Lung (tissue), 12 donors: ENCODE data around the gene DACH2. TPM values are rescaled to one million over a fixed set of nuclear protein-coding genes. Genes with fewer than 3 reads are reported as not detected.

ENCODE experiments used
- ATAC-seq: fragments of 200-7000 bp; cut with Tn5 transposase; one replicate; pipeline ENCODE4 v1.9.1; 2020; ENCODE audit warnings: moderate number of reproducible peaks; ENCODE audit not compliant: insufficient read depth, low FRiP score
- DNase-seq, 3 donors: peaks; one replicate each; pipeline ENCODE4 v3.0.0-alpha.2; 2013 to 2017
- H3K27ac ChIP-seq, 2 donors: one replicate each; pipeline ENCODE4 v1.5.1; 2013; ENCODE audit warnings: mild to moderate bottlenecking in 2 of 2, moderate library complexity in 2 of 2, control low read depth in 1 of 2, inconsistent platforms in 1 of 2, low read depth in 1 of 2, low read length in 1 of 2
- H3K27me3 ChIP-seq, 3 donors: one replicate each; pipeline ENCODE4 v1.5.1; 2013; ENCODE audit warnings: low read length in 2 of 3; ENCODE audit not compliant: control insufficient read depth in 3 of 3, insufficient read depth in 3 of 3
- H3K36me3 ChIP-seq, 4 donors: one replicate each; pipeline ENCODE4 v1.5.1; 2013; ENCODE audit warnings: low read length in 4 of 4, mild to moderate bottlenecking in 1 of 4, moderate library complexity in 1 of 4; ENCODE audit not compliant: control insufficient read depth in 4 of 4, insufficient read depth in 4 of 4
- H3K4me1 ChIP-seq, 5 donors: one replicate each; pipeline ENCODE4 v1.5.1; 2013; ENCODE audit warnings: low read length in 5 of 5, mild to moderate bottlenecking in 2 of 5, moderate library complexity in 1 of 5; ENCODE audit not compliant: control insufficient read depth in 5 of 5, insufficient read depth in 5 of 5
- H3K4me3 ChIP-seq: one replicate; pipeline ENCODE4 v1.5.1; 2013; ENCODE audit warnings: mild to moderate bottlenecking, control low read depth, moderate library complexity
- H3K9ac ChIP-seq, 2 donors: one replicate each; pipeline ENCODE4 v1.5.1; 2013; ENCODE audit warnings: low read length in 2 of 2, control low read depth in 1 of 2; ENCODE audit not compliant: insufficient read depth in 1 of 2
- H3K9me3 ChIP-seq, 4 donors: one replicate each; pipeline ENCODE4 v1.5.1; 2013; ENCODE audit warnings: low read length in 3 of 4, mild to moderate bottlenecking in 1 of 4, moderate library complexity in 1 of 4; ENCODE audit not compliant: control insufficient read depth in 4 of 4, insufficient read depth in 3 of 4
- CTCF ChIP-seq: IDR thresholded peaks from 2 replicates; pipeline ENCODE4 v1.5.1; 2012; ENCODE audit warnings: mild to moderate bottlenecking; ENCODE audit errors: control extremely low read depth, extremely low read depth
- WGBS, 2 donors: extraction: QIAGEN DNeasy Blood & Tissue Kit; methylation state at CpG; one replicate each; pipeline ENCODE4 v1.1.7; 2013; 5-methylcytosine and 5-hydroxymethylcytosine counted together
- polyA plus RNA-seq, 2 donors: library from polyadenylated mRNA; stranded (reverse); fragments of 200-250 nt; gene quantifications; one replicate each; pipeline ENCODE4 v1.2.1, GENCODE V29; 2013
- total RNA-seq, 2 donors: library from RNA; depleted of rRNA in 1 of 2; stranded (reverse); fragments of >200 nt in 1 of 2; gene quantifications; one replicate each; pipeline ENCODE4 v1.2.1, GENCODE V29; 2014 to 2021
- donor health status: control.
- donor health status: control.
- donor health status: Bipolar disorder and iron deficiency.
- donor health status: healthy.
- donor health status: DM: yes; HTN: yes; CAD: no.

The DACH2 gene
- total and polyA plus RNA-seq, 4 donors = 0.03 to 4.6 TPM; not detected in 2

GRCh38 chrX:86295293-86295692, 147.0 kb downstream of the DACH2 start:
- ATAC-seq = no peak
- H3K27me3 ChIP-seq = no peaks in the 10 kb centered on the region

GRCh38 chrX:86322913-86323312, 174.7 kb downstream of the DACH2 start:
- Histone ChIP-seq H3K4me3 (no peak overlapping the region), H3K36me3 (no peaks in the 10 kb centered on the region), H3K9me3 (peaks cover 0 to 16% (median 7%) of the 10 kb centered on the region in 4 donors), H3K9ac (no peak overlapping the region), H3K4me1 (no peaks in the 10 kb centered on the region), H3K27ac (no peak overlapping the region), H3K27me3 (no peaks in the 10 kb centered on the region)
- 86 to 89% methylated on average over 3 of the region's 3 CpGs for WGBS, 2 donors
- no peak for DNase-seq
- no peak for TF ChIP-seq CTCF
- no peak for ATAC-seq

More at GRCh38 chrX:86295293-86295692, 147.0 kb downstream of the DACH2 start:
- no peak for DNase-seq
- no peak for TF ChIP-seq CTCF
- 75 to 93% methylated on average over 10 of the region's 10 CpGs for WGBS, 2 donors
- Histone ChIP-seq H3K9ac (no peak overlapping the region), H3K9me3 (no peaks in the 10 kb centered on the region), H3K27ac (no peak overlapping the region), H3K4me3 (no peak overlapping the region), H3K4me1 (no peaks in the 10 kb centered on the region), H3K36me3 (no peaks in the 10 kb centered on the region)

- Histone ChIP-seq H3K4me3 (no peak overlapping the region), H3K9ac (no peak overlapping the region), H3K4me1 (no peaks in the 10 kb centered on the region), H3K9me3 (no peaks in the 10 kb centered on the region), H3K27ac (no peak overlapping the region), H3K36me3 (no peaks in the 10 kb centered on the region), H3K27me3 (no peaks in the 10 kb centered on the region)
- ATAC-seq = no peak
- no peak for TF ChIP-seq CTCF
- no peak for DNase-seq
- WGBS, 2 donors = 91 to 94% methylated on average over 1 of the region's 1 CpG
Observed at GRCh38 chrX:86329174-86329573, 180.9 kb downstream of the DACH2 start.

GRCh38 chrX:86348669-86349068, 200.4 kb downstream of the DACH2 start:
- Histone ChIP-seq H3K9ac (no peak overlapping the region), H3K9me3 (peaks cover 0 to 6% (median 0%) of the 10 kb centered on the region in 4 donors), H3K4me3 (no peak overlapping the region), H3K4me1 (no peaks in the 10 kb centered on the region), H3K27me3 (peaks cover 0 to 3% (median 0%) of the 10 kb centered on the region in 3 donors), H3K27ac (no peak overlapping the region), H3K36me3 (no peaks in the 10 kb centered on the region)
- no peak for TF ChIP-seq CTCF
- ATAC-seq (no peak), DNase-seq (no peak)
- 63 to 71% methylated on average over 4 of the region's 4 CpGs for WGBS, 2 donors
